Activated CD4-positive, alpha-beta memory T cell treated with anti-CD3 and anti-CD28 coated beads, Interleukin-2, amount 10 ng/mL, durations not matched to agents 7 days and 5 days (primary cell): ENCODE measurements around the gene ITCH. TPM values are rescaled to one million over a fixed set of nuclear protein-coding genes. Genes with fewer than 3 reads are reported as not detected.
"Not testable (repeated sequence)": the region's sequence is repeated elsewhere in the genome, so short reads cannot be mapped to it uniquely, and the experiment has no call there.

Source experiments
- CTCF ChIA-PET: fragments of 350-600 bp; sonication (Branson Sonifier 250); formaldehyde crosslinking; loops from one replicate; lab custom pipeline; 2021; ENCODE audit warnings: antibody characterized with exemption, inconsistent platforms; lab: Charles Lee
- POLR2A ChIA-PET: fragments of 350-600 bp; sonication (Branson Sonifier 250); formaldehyde crosslinking; loops from one replicate; lab custom pipeline; 2021; ENCODE audit warnings: antibody characterized with exemption; lab: Charles Lee
- DNase-seq: peaks from one replicate; pipeline ENCODE4 v3.0.0-alpha.2; 2020
- H3K27ac Mint-ChIP-seq: one replicate; pipeline ENCODE4 v1.8.0; 2021; ENCODE audit warnings: mild to moderate bottlenecking, mixed read lengths
- H3K27me3 Mint-ChIP-seq: one replicate; pipeline ENCODE4 v1.8.0; 2021; ENCODE audit warnings: mixed read lengths
- H3K36me3 Mint-ChIP-seq: one replicate; pipeline ENCODE4 v1.8.0; 2021; ENCODE audit warnings: low read depth, mixed read lengths
- H3K4me1 Mint-ChIP-seq: one replicate; pipeline ENCODE4 v1.8.0; 2021; ENCODE audit warnings: mixed read lengths
- H3K4me3 Mint-ChIP-seq: one replicate; pipeline ENCODE4 v1.8.0; 2021; ENCODE audit warnings: mild to moderate bottlenecking, mixed read lengths
- H3K9me3 Mint-ChIP-seq: one replicate; pipeline ENCODE4 v1.8.0; 2021; ENCODE audit warnings: mixed read lengths
- total RNA-seq, 2 experiments: library from RNA; stranded (reverse); gene quantifications; one replicate each; pipeline ENCODE4 v1.2.3, GENCODE V29; 2021

The ITCH gene
- total RNA-seq, 2 experiments from 2014 or later = 55.5 to 56.7 TPM

DNA sequence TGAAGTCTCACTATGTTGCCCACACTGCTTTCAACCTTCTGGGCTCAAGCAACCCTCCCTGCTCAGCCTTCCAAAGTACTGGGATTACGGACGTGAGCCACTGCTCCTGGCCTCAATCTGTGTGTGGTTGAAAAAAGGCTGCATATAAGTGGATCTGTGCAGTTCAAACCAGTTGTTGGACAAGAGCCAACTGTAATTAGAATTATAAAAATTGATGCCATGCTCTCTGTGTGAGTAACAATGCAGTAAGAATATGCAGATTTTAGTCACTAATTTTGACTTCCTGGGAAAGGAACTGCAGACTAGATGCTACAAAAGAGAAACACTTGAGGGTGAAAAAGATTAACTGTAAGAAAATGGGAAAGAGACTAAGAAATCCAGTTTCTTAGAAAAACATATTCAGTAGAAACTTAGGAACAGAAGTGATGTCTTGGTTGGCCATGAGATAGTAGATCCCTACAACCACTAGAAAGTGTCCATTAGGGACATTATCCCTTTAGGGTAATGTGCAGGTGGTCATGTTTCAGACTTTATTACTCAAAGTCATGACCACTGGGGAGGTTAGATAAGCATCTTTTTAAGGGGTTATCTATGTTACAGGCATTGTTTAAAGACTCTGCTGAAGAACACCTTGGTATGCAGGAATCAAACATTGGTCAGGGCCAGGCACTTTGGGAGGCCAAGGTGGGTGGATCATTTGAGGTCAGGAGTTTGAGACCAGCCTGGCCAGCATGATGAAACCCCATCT, 26.3 kb downstream of the ITCH start:
- ChIA-PET POLR2A (interaction anchor here (1.6 kb wide), 1 partner anchor 24 kb away, joined by 3 read pairs; no protein-coding TSS in a partner anchor), CTCF (no interaction called here)
- Mint-ChIP-seq H3K9me3 (no peaks in the 10 kb centered on the region), H3K4me1 (peaks cover 26% of the 10 kb centered on the region), H3K36me3 (peaks cover 34% of the 10 kb centered on the region), H3K27ac (peak overlapping the region; percentile 3), H3K27me3 (no peaks in the 10 kb centered on the region), H3K4me3 (no peak overlapping the region)
- no peak for DNase-seq

DNA sequence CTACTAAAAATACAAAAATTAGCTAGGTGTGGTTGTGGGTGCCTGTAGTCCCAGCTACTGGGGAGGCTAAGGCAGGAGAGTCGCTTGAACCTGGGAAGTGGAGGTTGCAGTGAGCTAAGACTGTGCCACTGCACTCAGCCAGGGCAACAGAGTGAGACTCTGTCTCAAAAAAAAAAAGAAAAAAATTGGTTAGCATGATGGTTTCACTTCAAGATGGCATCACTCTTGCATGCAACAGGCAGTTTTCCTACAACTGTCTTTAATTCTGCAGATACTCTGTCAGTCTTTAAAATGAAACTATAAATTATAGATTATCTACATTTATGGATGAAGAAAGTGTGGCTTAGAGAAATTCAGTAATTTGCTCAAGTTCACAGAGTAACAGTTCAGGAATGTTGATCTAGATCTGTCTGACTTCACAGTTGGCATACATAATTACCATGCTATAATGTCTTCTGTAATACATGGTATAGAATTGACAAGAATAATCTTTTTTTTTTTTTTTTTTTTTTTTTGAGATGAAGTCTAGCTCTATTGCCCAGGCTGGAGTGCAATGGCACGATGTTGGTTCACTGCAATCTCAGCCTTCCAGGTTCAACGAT, 27.0 kb downstream of the ITCH start:
- Mint-ChIP-seq H3K36me3 (peaks cover 38% of the 10 kb centered on the region), H3K9me3 (no peaks in the 10 kb centered on the region), H3K27ac (peak overlapping the region; percentile 3), H3K4me3 (no peak overlapping the region), H3K4me1 (peaks cover 26% of the 10 kb centered on the region), H3K27me3 (no peaks in the 10 kb centered on the region)
- ChIA-PET POLR2A (interaction anchor here (1.6 kb wide), 1 partner anchor 24 kb away, joined by 3 read pairs; no protein-coding TSS in a partner anchor), CTCF (interaction anchor here (0.7 kb wide), 1 partner anchor 881 kb away, joined by 3 read pairs; no protein-coding TSS in a partner anchor)
- no peak for DNase-seq

DNA sequence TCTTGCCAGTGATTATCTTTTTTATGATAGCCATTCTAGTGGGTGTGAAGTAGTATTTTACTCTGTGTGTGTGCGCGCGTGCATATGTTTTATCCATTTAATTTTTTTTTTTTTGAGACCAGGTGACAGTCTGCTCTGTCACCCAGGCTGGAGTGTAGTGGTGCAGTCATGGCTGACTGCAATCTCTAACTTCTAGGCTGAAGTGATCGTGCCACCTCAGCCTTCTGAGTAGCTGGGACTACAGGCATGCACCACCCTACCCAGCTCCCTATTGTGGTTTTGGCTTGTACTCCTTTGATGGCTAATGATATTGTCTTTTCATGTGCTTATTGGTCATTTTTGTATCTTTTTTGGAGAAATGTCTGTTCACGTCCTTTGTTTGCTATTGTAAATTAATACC, 33.3 kb downstream of the ITCH start:
- Mint-ChIP-seq H3K36me3 (peaks cover 49% of the 10 kb centered on the region), H3K4me1 (peaks cover 12% of the 10 kb centered on the region), H3K4me3 (no peak overlapping the region), H3K27ac (no peak overlapping the region), H3K27me3 (no peaks in the 10 kb centered on the region), H3K9me3 (no peaks in the 10 kb centered on the region)
- POLR2A ChIA-PET = no interaction called here
- DNase-seq = no peak
- CTCF ChIA-PET = interaction anchor here (1.6 kb wide), 1 partner anchor 84 kb away, joined by 6 read pairs; no protein-coding TSS in a partner anchor

DNA sequence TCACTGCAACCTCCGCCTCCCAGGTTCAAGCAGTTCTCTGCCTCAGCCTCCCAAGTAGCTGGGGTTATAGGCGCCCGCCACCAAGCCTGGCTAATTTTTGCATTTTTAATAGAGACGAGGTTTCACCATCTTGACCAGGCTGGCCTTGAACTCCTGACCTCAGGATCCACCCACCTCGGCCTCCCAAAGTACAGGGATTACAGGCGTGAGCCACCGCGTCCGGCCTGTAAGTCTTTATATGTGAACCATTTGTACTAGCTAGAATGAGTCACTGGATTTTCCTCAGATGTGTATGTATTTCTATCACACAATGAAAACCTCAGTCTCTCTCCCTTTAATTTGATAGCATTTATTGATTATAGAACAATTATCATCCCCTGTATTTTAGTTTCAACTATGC, 34.0 kb downstream of the ITCH start:
- Mint-ChIP-seq H3K9me3 (no peaks in the 10 kb centered on the region), H3K27me3 (no peaks in the 10 kb centered on the region), H3K36me3 (peaks cover 51% of the 10 kb centered on the region), H3K4me1 (peaks cover 13% of the 10 kb centered on the region), H3K27ac (no peak overlapping the region), H3K4me3 (no peak overlapping the region)
- POLR2A ChIA-PET = no interaction called here
- no peak for DNase-seq
- CTCF ChIA-PET = interaction anchor here (1.4 to 1.6 kb wide), 2 partner anchors 9 to 84 kb away, joined by 3 to 6 read pairs; no protein-coding TSS in a partner anchor

DNA sequence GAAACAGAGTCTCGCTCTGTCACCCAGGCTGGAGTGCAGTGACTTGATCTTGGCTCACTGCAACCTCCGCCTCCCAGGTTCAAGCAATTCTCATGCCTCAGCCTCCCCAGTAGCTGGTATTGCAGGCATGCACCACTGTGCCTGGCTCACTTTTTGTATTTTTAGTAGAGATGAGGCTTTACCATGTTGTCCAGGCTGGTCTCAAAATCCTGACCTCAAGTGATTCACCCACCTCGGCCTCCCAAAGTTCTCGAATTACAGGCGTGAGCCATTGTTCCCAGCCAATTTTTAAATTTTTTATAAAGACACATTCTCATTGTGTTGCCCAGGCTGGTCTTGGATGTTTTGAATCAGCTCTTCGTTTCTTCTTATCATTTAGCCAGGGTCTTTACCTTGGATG, 37.7 kb downstream of the ITCH start:
- Mint-ChIP-seq H3K4me1 (peaks cover 35% of the 10 kb centered on the region), H3K36me3 (peaks cover 43% of the 10 kb centered on the region)
- POLR2A ChIA-PET, DNase-seq, CTCF ChIA-PET, H3K4me3 Mint-ChIP-seq, H3K9me3 Mint-ChIP-seq, H3K27me3 Mint-ChIP-seq, H3K27ac Mint-ChIP-seq: not testable (repeated sequence)

DNA sequence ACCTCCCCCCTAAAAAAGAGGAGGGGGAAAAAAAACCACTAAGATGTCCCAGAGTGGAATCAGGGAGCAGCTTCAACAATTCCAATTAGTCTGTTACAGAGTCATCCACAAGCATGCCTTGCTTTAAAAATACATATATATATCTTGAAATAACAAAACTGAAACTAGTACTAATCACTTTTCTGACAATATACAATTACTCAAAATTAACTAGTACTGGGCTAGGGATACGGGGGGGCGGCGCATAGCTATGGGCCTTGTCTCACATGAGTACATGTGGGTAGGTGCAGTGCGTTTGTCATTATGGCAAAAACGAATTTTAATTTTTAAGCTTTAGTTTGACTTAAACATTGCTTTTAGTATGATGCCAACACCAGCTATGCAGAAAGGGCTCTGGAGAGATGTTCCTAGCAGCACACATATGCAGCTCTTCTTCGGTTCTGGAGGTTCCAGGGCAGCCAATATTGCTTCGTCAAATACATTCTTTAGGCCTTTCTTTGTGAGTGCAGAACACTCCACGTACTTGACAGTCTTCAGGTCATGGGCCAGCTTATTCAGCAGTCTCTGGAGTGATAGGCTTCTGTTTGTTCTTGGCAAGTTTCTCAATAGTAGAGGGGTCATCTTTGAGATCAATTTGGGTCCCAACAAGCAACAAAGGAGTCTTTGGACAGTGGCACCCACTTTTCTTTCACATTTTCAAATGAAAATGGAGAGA, 38.8 kb downstream of the ITCH start:
- H3K4me3 Mint-ChIP-seq = no peak overlapping the region
- H3K27me3 Mint-ChIP-seq = no peaks in the 10 kb centered on the region
- ChIA-PET CTCF (interaction anchor here (0.6 to 1.1 kb wide), 3 partner anchors 40 to 156 kb away, joined by 3 to 5 read pairs (median 4); no protein-coding TSS in a partner anchor), POLR2A (interaction anchor here (1.4 kb wide), 1 partner anchor 39 kb away, joined by 4 read pairs; the partner anchor contains the start of gene ITCH)
- peaks cover 37% of the 10 kb centered on the region for H3K36me3 Mint-ChIP-seq
- no peaks in the 10 kb centered on the region for H3K9me3 Mint-ChIP-seq
- H3K27ac Mint-ChIP-seq = no peak overlapping the region
- no peak for DNase-seq
- peaks cover 37% of the 10 kb centered on the region for H3K4me1 Mint-ChIP-seq

DNA sequence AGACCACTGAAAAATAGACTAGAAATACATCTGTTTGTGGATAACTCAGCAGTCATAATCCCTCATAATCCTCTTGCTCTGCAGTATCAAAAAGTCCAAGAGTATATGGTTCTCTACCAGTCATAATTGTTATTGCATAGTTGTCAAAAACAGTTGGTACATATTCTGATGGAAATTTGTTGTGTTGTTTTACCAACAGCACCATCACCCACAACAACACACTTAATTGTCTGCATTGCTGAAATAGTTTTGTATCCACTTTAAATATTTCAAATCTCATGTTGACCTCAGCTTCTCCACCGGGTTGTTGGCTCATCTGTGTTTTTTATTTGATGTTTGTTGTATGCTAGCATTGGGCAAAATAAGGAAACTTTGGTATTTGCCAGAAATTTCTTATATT, 39.4 kb downstream of the ITCH start:
- Mint-ChIP-seq H3K4me1 (peaks cover 38% of the 10 kb centered on the region), H3K9me3 (no peaks in the 10 kb centered on the region), H3K27ac (no peak overlapping the region), H3K4me3 (no peak overlapping the region), H3K27me3 (no peaks in the 10 kb centered on the region), H3K36me3 (peaks cover 33% of the 10 kb centered on the region)
- DNase-seq = no peak
- ChIA-PET POLR2A (interaction anchor here (1.4 kb wide), 1 partner anchor 39 kb away, joined by 4 read pairs; the partner anchor contains the start of gene ITCH), CTCF (interaction anchor here (1.1 kb wide), 1 partner anchor 89 kb away, joined by 5 read pairs; no protein-coding TSS in a partner anchor)

DNA sequence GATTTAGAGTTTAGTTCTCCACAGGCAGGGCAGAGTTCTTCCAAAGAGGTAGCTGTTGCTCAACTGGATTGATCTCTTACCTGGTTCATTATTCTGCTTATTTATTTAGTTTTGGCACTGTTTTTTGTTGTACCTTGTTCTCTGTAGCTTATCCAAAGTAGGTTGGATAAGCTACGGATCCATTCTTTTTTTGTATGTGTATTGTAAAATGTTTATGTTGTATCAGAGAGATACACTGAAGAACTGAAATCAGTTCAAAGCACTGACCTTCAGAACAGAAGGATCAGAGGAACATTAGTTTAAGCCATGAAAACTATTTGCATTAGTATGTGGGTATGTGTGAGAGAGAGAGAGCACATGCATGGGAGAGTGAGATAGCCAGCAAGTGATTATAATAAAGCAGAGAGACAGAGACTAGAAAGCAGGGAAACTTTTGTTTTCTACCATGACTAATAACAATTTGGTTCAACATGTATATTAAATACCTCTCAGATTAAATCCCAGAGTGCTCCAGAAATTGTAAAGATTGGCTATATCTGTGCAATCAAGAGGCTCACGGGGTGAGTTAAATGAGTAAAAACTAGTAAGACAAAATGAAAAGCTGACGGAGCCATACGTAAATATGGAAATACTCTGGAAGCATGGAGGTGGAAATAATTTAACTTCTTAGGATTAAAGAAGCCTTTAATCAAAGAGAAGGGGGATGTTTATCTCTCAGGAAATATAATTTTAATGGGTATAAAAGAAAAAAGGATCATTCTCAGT, 40.2 kb downstream of the ITCH start:
- peaks cover 38% of the 10 kb centered on the region for H3K4me1 Mint-ChIP-seq
- CTCF ChIA-PET = no interaction called here
- H3K36me3 Mint-ChIP-seq = peaks cover 34% of the 10 kb centered on the region
- no peak overlapping the region for H3K27ac Mint-ChIP-seq
- POLR2A ChIA-PET = interaction anchor here (1.4 to 3.4 kb wide), 2 partner anchors 40 to 57 kb away, joined by 3 to 21 read pairs; partner anchors contain the start of gene ITCH
- H3K27me3 Mint-ChIP-seq = no peaks in the 10 kb centered on the region
- H3K4me3 Mint-ChIP-seq = no peak overlapping the region
- DNase-seq = no peak
- no peaks in the 10 kb centered on the region for H3K9me3 Mint-ChIP-seq

DNA sequence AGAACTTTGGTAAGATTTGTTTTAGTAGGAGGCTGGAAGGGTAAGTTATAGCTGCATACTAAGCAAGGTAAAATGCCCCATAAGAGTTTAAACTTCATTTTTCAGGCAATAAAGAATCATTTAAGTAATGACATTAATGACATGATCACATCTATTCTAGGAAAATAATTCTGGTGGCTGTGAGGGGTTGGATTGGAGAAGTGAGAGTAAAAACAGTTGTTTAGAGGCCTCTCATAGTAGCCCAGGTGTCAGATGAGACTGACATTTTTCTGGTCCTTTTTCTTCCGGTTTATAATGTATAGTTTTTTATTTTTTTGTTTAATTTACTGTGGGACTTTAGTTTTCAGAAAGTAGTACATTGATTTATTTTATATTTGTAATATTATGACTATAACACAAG, 40.8 kb downstream of the ITCH start:
- DNase-seq = no peak
- Mint-ChIP-seq H3K27ac (no peak overlapping the region), H3K27me3 (no peaks in the 10 kb centered on the region), H3K4me1 (peaks cover 38% of the 10 kb centered on the region), H3K4me3 (no peak overlapping the region), H3K9me3 (no peaks in the 10 kb centered on the region), H3K36me3 (peaks cover 38% of the 10 kb centered on the region)
- CTCF ChIA-PET = interaction anchor here (0.7 kb wide), 1 partner anchor 91 kb away, joined by 7 read pairs; no protein-coding TSS in a partner anchor
- POLR2A ChIA-PET = interaction anchor here (1.4 to 3.4 kb wide), 2 partner anchors 40 to 56 kb away, joined by 3 to 21 read pairs; partner anchors contain the start of gene ITCH

DNA sequence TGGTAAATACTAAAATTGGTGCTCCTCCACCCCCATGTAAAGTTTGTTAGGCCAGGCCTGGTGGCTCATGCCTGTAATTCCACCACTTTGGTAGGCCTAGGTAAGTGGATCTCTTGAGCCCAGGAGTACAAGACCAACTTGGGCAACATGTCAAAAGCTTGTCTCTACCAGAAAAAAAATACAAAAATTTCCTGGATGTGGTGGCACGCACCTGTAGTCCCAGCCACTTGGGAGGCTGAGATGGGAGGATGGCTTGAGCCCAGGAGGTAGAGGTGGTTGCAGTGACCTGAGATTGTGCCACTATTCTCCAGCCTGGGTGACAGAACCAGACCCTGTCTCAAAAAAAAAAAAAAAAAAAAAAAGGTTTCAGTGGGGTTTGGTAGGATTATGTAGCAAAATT, 41.7 kb downstream of the ITCH start:
- H3K27ac Mint-ChIP-seq = peak overlapping the region; percentile 48
- no peak for DNase-seq
- ChIA-PET CTCF (interaction anchor here (0.7 to 1.5 kb wide), 3 partner anchors 92 to 393 kb away, joined by 3 to 7 read pairs (median 4); no protein-coding TSS in a partner anchor), POLR2A (interaction anchor here (1.4 to 3.4 kb wide), 2 partner anchors 12 to 41 kb away, joined by 3 to 21 read pairs; partner anchors contain the start of gene ITCH)
- H3K4me1 Mint-ChIP-seq = peaks cover 38% of the 10 kb centered on the region
- H3K36me3 Mint-ChIP-seq = peaks cover 41% of the 10 kb centered on the region
- H3K4me3 Mint-ChIP-seq = no peak overlapping the region
- H3K27me3 Mint-ChIP-seq = no peaks in the 10 kb centered on the region
- H3K9me3 Mint-ChIP-seq = no peaks in the 10 kb centered on the region

DNA sequence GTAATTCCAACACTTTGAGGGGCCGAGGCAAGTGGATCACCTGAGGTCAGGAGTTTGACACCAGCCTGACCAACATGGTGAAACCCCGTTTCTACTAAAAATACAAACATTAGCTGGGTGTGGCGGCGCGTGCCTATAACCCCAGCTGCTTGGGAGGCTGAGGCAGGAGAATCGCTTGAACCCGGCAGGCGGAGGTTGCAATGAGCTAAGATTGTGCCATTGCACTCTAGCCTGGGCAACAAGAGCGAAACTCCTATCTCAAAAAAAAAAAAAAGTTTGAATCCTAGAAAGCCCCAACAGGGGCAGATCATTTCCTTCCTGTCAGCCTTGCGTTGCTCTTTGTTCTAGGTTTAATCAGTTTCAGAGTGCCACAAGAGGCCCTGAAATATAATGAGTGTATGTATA, 42.2 kb downstream of the ITCH start:
- H3K36me3 Mint-ChIP-seq = peaks cover 40% of the 10 kb centered on the region
- H3K9me3 Mint-ChIP-seq = not testable (repeated sequence)

More for the DNA sequence above, 42.2 kb downstream of the ITCH start:
- peak; percentile 25 for DNase-seq
- POLR2A ChIA-PET = interaction anchor here (1.4 to 3.4 kb wide), 2 partner anchors 11 to 42 kb away, joined by 3 to 21 read pairs; partner anchors contain the start of gene ITCH
- Mint-ChIP-seq H3K4me1 (peaks cover 37% of the 10 kb centered on the region), H3K27ac (peak overlapping the region; percentile 48)
- CTCF ChIA-PET = interaction anchor here (0.7 to 1.6 kb wide), 3 partner anchors 12 to 393 kb away, joined by 3 to 6 read pairs (median 4); no protein-coding TSS in a partner anchor
- not testable (repeated sequence) for H3K4me3 Mint-ChIP-seq, H3K27me3 Mint-ChIP-seq
